ENCODE data around the gene CCNL2.
"Not testable (repeated sequence)": the region's sequence is repeated elsewhere in the genome, so short reads cannot be mapped to it uniquely, and the experiment has no call there.

Gene CCNL2

GRCh38 chr1:1419363-1419812 lies 20.3 kb upstream of the CCNL2 start:
- DNase-seq, result no peak

- DNase-seq, result no peak
Measured at GRCh38 chr1:1418464-1419362, 19.6 kb upstream of the CCNL2 start.

- peak; percentile 52 for DNase-seq
Measured at GRCh38 chr1:1417825-1418463, 18.8 kb upstream of the CCNL2 start.

- not testable (repeated sequence) for DNase-seq
Measured at GRCh38 chr1:1417396-1417795, 18.3 kb upstream of the CCNL2 start.

- no peak for DNase-seq
Measured at GRCh38 chr1:1415751-1416150, 16.6 kb upstream of the CCNL2 start.

GRCh38 chr1:1412311-1412902 lies 13.3 kb upstream of the CCNL2 start:
- DNase-seq, result not testable (repeated sequence)

- DNase-seq, result no peak
Measured at GRCh38 chr1:1411626-1412025, 12.5 kb upstream of the CCNL2 start.

- not testable (repeated sequence) for DNase-seq
Measured at GRCh38 chr1:1410238-1410637, 11.1 kb upstream of the CCNL2 start.

- DNase-seq, result no peak
Measured at GRCh38 chr1:1407636-1408318, 8.6 kb upstream of the CCNL2 start.

- peak; percentile 97 for DNase-seq
Measured at GRCh38 chr1:1406821-1407635, 7.9 kb upstream of the CCNL2 start, which contains the start of gene MRPL20. Gene MRPL20 (minus strand): TSS chr1:1407293. CDS start chr1:1407217, 76 bp downstream.

- peak; percentile 21 for DNase-seq
Measured at GRCh38 chr1:1406101-1406820, 7.1 kb upstream of the CCNL2 start.

- DNase-seq, result no peak
Measured at GRCh38 chr1:1403653-1404052, 4.5 kb upstream of the CCNL2 start.

- DNase-seq, result not testable (repeated sequence)
Measured at GRCh38 chr1:1402901-1403392, 3.8 kb upstream of the CCNL2 start.

- peak; percentile 44 for DNase-seq
Measured at GRCh38 chr1:1402072-1402900, 3.2 kb upstream of the CCNL2 start.

GRCh38 chr1:1401457-1402010 lies 2.4 kb upstream of the CCNL2 start:
- DNase-seq, result no peak

GRCh38 chr1:1400576-1401456 lies 1.7 kb upstream of the CCNL2 start:
- no peak for DNase-seq

GRCh38 chr1:1399872-1400575 lies 889 bp upstream of the CCNL2 start:
- DNase-seq, result no peak

- no peak for DNase-seq
Measured at GRCh38 chr1:1398677-1399186, 403 bp downstream of the CCNL2 start.
